Measurements from ENCODE around the gene ATG16L1. TPM values are rescaled to one million over a fixed set of nuclear protein-coding genes. Genes with fewer than 3 reads are reported as not detected.

ATG16L1 gene
- total RNA-seq, 5 donors from 2014 or later (not counting 1 experiment from before 2014, with no cell fraction given): 73.9 to 117 (median 83.4) TPM

- Mint-ChIP-seq H3K27me3 (no peaks in the 10 kb centered on the region), H3K4me3 (no peak overlapping the region), H3K9me3 (no peaks in the 10 kb centered on the region), H3K36me3 (no peaks in the 10 kb centered on the region), H3K27ac (no peak overlapping the region), H3K4me1 (peaks cover 2 to 12% (median 12%) of the 10 kb centered on the region in 3 donors)
- ChIA-PET CTCF (no interaction called here), POLR2A (no interaction called here)
- Histone ChIP-seq H3K27me3 (replicated peaks in 1 of 2; ENCODE audit: control insufficient read depth in 2 of 2, extremely low read depth in 1 of 2, insufficient read depth in 2 of 2, low read length in 1 of 2) (peaks cover 0 to 6% of the 10 kb centered on the region in 2 experiments), H3K27ac (ENCODE audit: low read length) (no peak overlapping the region), H3K9me3 (no peaks in the 10 kb centered on the region), H3K4me3 (ENCODE audit: control insufficient read depth in 1 of 2, extremely low read depth in 1 of 2, low read length in 1 of 2) (no peak overlapping the region), H3K4me1 (ENCODE audit: control insufficient read depth in 1 of 2, extremely low read depth in 1 of 2, insufficient read depth in 2 of 2, low read length in 2 of 2) (peaks cover 0 to 12% of the 10 kb centered on the region in 2 experiments), H3K36me3 (ENCODE audit: control insufficient read depth in 2 of 2, extremely low read depth in 1 of 2, insufficient read depth in 1 of 2, low read length in 1 of 2) (no peaks in the 10 kb centered on the region)
- DNase-seq: no peak
- WGBS (ENCODE audit: insufficient coverage): no CpG with 5 or more reads among the region's 11 CpGs
- ATAC-seq (replicated peaks in 1 of 4): no peak
Measured at GRCh38 chr2:233311241-233311926, 59.9 kb downstream of the ATG16L1 start.

GRCh38 chr2:233312874-233313273 is 61.4 kb downstream of the ATG16L1 start:
- H3K36me3 ChIP-seq (ENCODE audit: control insufficient read depth in 2 of 2, extremely low read depth in 1 of 2, insufficient read depth in 1 of 2, low read length in 1 of 2): no peaks in the 10 kb centered on the region
- H3K4me1 Mint-ChIP-seq: peaks cover 2 to 12% (median 12%) of the 10 kb centered on the region in 3 donors
- DNase-seq (no peak), ATAC-seq (replicated peaks in 1 of 4) (no peak)
- H3K27me3 ChIP-seq (replicated peaks in 1 of 2; ENCODE audit: control insufficient read depth in 2 of 2, extremely low read depth in 1 of 2, insufficient read depth in 2 of 2, low read length in 1 of 2): peaks cover 0 to 7% of the 10 kb centered on the region in 2 experiments
- H3K27ac Mint-ChIP-seq: no peak overlapping the region
- no peak overlapping the region for H3K4me3 Mint-ChIP-seq
- H3K27ac ChIP-seq (ENCODE audit: low read length): no peak overlapping the region
- peaks cover 0 to 12% of the 10 kb centered on the region in 2 experiments for H3K4me1 ChIP-seq (ENCODE audit: control insufficient read depth in 1 of 2, extremely low read depth in 1 of 2, insufficient read depth in 2 of 2, low read length in 2 of 2)
- POLR2A ChIA-PET: no interaction called here
- no peaks in the 10 kb centered on the region for H3K9me3 Mint-ChIP-seq
- WGBS (ENCODE audit: insufficient coverage): 72% methylated on average over 8 of the region's 8 CpGs
- no peaks in the 10 kb centered on the region for H3K36me3 Mint-ChIP-seq
- no peaks in the 10 kb centered on the region for H3K27me3 Mint-ChIP-seq
- H3K4me3 ChIP-seq (ENCODE audit: control insufficient read depth in 1 of 2, extremely low read depth in 1 of 2, low read length in 1 of 2): no peak overlapping the region
- no peaks in the 10 kb centered on the region for H3K9me3 ChIP-seq
- CTCF ChIA-PET: no interaction called here

- ChIA-PET CTCF (interaction anchor here (0.7 to 1.0 kb wide), 2 partner anchors 14 to 36 kb away, joined by 3 to 4 read pairs; no protein-coding TSS in a partner anchor), POLR2A (interaction anchor here in 1 of 2 donors (0.6 kb wide), 1 partner anchor 42 kb away, joined by 3 read pairs; no protein-coding TSS in a partner anchor)
- ATAC-seq (replicated peaks in 1 of 4) (no peak), DNase-seq (no peak)
- Histone ChIP-seq H3K9me3 (no peaks in the 10 kb centered on the region), H3K4me3 (ENCODE audit: control insufficient read depth in 1 of 2, extremely low read depth in 1 of 2, low read length in 1 of 2) (no peak overlapping the region), H3K27me3 (replicated peaks in 1 of 2; ENCODE audit: control insufficient read depth in 2 of 2, extremely low read depth in 1 of 2, insufficient read depth in 2 of 2, low read length in 1 of 2) (peaks cover 0 to 16% of the 10 kb centered on the region in 2 experiments), H3K36me3 (ENCODE audit: control insufficient read depth in 2 of 2, extremely low read depth in 1 of 2, insufficient read depth in 1 of 2, low read length in 1 of 2) (no peaks in the 10 kb centered on the region), H3K27ac (ENCODE audit: low read length) (no peak overlapping the region), H3K4me1 (ENCODE audit: control insufficient read depth in 1 of 2, extremely low read depth in 1 of 2, insufficient read depth in 2 of 2, low read length in 2 of 2) (peaks cover 0 to 12% of the 10 kb centered on the region in 2 experiments)
- H3K4me3 Mint-ChIP-seq: no peak overlapping the region
- H3K4me1 Mint-ChIP-seq: peaks cover 2 to 12% (median 12%) of the 10 kb centered on the region in 3 donors
- no peaks in the 10 kb centered on the region for H3K36me3 Mint-ChIP-seq
- no peaks in the 10 kb centered on the region for H3K9me3 Mint-ChIP-seq
- WGBS (ENCODE audit: insufficient coverage): 89% methylated on average over 15 of the region's 20 CpGs
- peaks cover 0 to 4% of the 10 kb centered on the region in 2 donors for H3K27me3 Mint-ChIP-seq
- H3K27ac Mint-ChIP-seq: no peak overlapping the region
Measured at GRCh38 chr2:233314180-233314925, 62.9 kb downstream of the ATG16L1 start.

GRCh38 chr2:233317196-233317943 is 65.9 kb downstream of the ATG16L1 start:
- DNase-seq (no peak), ATAC-seq (replicated peaks in 1 of 4) (no peak)
- H3K36me3 ChIP-seq (ENCODE audit: control insufficient read depth in 2 of 2, extremely low read depth in 1 of 2, insufficient read depth in 1 of 2, low read length in 1 of 2): no peaks in the 10 kb centered on the region
- H3K36me3 Mint-ChIP-seq: no peaks in the 10 kb centered on the region
- H3K4me3 ChIP-seq (ENCODE audit: control insufficient read depth in 1 of 2, extremely low read depth in 1 of 2, low read length in 1 of 2): no peak overlapping the region
- no peaks in the 10 kb centered on the region for H3K9me3 Mint-ChIP-seq
- H3K27ac Mint-ChIP-seq: no peak overlapping the region
- H3K9me3 ChIP-seq: no peaks in the 10 kb centered on the region
- H3K4me1 ChIP-seq (ENCODE audit: control insufficient read depth in 1 of 2, extremely low read depth in 1 of 2, insufficient read depth in 2 of 2, low read length in 2 of 2): peaks cover 0 to 9% of the 10 kb centered on the region in 2 experiments
- WGBS (ENCODE audit: insufficient coverage): 95% methylated on average over 4 of the region's 7 CpGs
- CTCF ChIA-PET: no interaction called here
- POLR2A ChIA-PET: no interaction called here
- peaks cover 0 to 4% of the 10 kb centered on the region in 2 donors for H3K27me3 Mint-ChIP-seq
- H3K27me3 ChIP-seq (replicated peaks in 1 of 2; ENCODE audit: control insufficient read depth in 2 of 2, extremely low read depth in 1 of 2, insufficient read depth in 2 of 2, low read length in 1 of 2): peaks cover 0 to 26% of the 10 kb centered on the region in 2 experiments
- peaks cover 0 to 13% (median 7%) of the 10 kb centered on the region in 3 donors for H3K4me1 Mint-ChIP-seq
- no peak overlapping the region for H3K27ac ChIP-seq (ENCODE audit: low read length)
- no peak overlapping the region for H3K4me3 Mint-ChIP-seq

- Histone ChIP-seq H3K27ac (ENCODE audit: low read length) (no peak overlapping the region), H3K36me3 (ENCODE audit: control insufficient read depth in 2 of 2, extremely low read depth in 1 of 2, insufficient read depth in 1 of 2, low read length in 1 of 2) (no peaks in the 10 kb centered on the region), H3K4me3 (ENCODE audit: control insufficient read depth in 1 of 2, extremely low read depth in 1 of 2, low read length in 1 of 2) (no peak overlapping the region), H3K4me1 (ENCODE audit: control insufficient read depth in 1 of 2, extremely low read depth in 1 of 2, insufficient read depth in 2 of 2, low read length in 2 of 2) (peaks cover 0 to 9% of the 10 kb centered on the region in 2 experiments), H3K27me3 (replicated peaks in 1 of 2; ENCODE audit: control insufficient read depth in 2 of 2, extremely low read depth in 1 of 2, insufficient read depth in 2 of 2, low read length in 1 of 2) (peaks cover 0 to 19% of the 10 kb centered on the region in 2 experiments), H3K9me3 (no peaks in the 10 kb centered on the region)
- Mint-ChIP-seq H3K27me3 (peaks cover 0 to 4% of the 10 kb centered on the region in 2 donors), H3K4me1 (peaks cover 0 to 18% (median 8%) of the 10 kb centered on the region in 3 donors), H3K27ac (no peak overlapping the region), H3K36me3 (no peaks in the 10 kb centered on the region), H3K4me3 (no peak overlapping the region), H3K9me3 (no peaks in the 10 kb centered on the region)
- 66% methylated on average over 2 of the region's 5 CpGs for WGBS (ENCODE audit: insufficient coverage)
- ATAC-seq (replicated peaks in 1 of 4) (no peak), DNase-seq (no peak)
- CTCF ChIA-PET: no interaction called here
- POLR2A ChIA-PET: no interaction called here
Measured at GRCh38 chr2:233319256-233319655, 67.8 kb downstream of the ATG16L1 start.

- no peak for DNase-seq
- POLR2A ChIA-PET: no interaction called here
Measured at GRCh38 chr2:233320470-233320869, 69.0 kb downstream of the ATG16L1 start.

More at GRCh38 chr2:233320470-233320869, 69.0 kb downstream of the ATG16L1 start:
- no peaks in the 10 kb centered on the region for H3K36me3 ChIP-seq (ENCODE audit: control insufficient read depth in 2 of 2, extremely low read depth in 1 of 2, insufficient read depth in 1 of 2, low read length in 1 of 2)
- H3K27ac ChIP-seq (ENCODE audit: low read length): no peak overlapping the region
- no peaks in the 10 kb centered on the region for H3K9me3 ChIP-seq
- no peaks in the 10 kb centered on the region for H3K9me3 Mint-ChIP-seq
- CTCF ChIA-PET: no interaction called here
- peaks cover 0 to 19% of the 10 kb centered on the region in 2 experiments for H3K27me3 ChIP-seq (replicated peaks in 1 of 2; ENCODE audit: control insufficient read depth in 2 of 2, extremely low read depth in 1 of 2, insufficient read depth in 2 of 2, low read length in 1 of 2)
- no peak overlapping the region for H3K4me3 Mint-ChIP-seq
- 95% methylated on average over 13 of the region's 17 CpGs for WGBS (ENCODE audit: insufficient coverage)
- no peak for ATAC-seq (replicated peaks in 1 of 4)
- H3K4me3 ChIP-seq (ENCODE audit: control insufficient read depth in 1 of 2, extremely low read depth in 1 of 2, low read length in 1 of 2): no peak overlapping the region
- no peak overlapping the region for H3K27ac Mint-ChIP-seq
- peaks cover 0 to 23% (median 8%) of the 10 kb centered on the region in 3 donors for H3K4me1 Mint-ChIP-seq
- H3K27me3 Mint-ChIP-seq: peaks cover 0 to 4% of the 10 kb centered on the region in 2 donors
- H3K4me1 ChIP-seq (ENCODE audit: control insufficient read depth in 1 of 2, extremely low read depth in 1 of 2, insufficient read depth in 2 of 2, low read length in 2 of 2): peaks cover 0 to 9% of the 10 kb centered on the region in 2 experiments
- no peaks in the 10 kb centered on the region for H3K36me3 Mint-ChIP-seq
